HepG2 (cell line): ENCODE measurements around the gene ACAP3. TPM values are rescaled to one million over a fixed set of nuclear protein-coding genes. Genes with fewer than 3 reads are reported as not detected.

Source experiments
- DNMT1 ChIP-seq: sonication (generic); formaldehyde crosslinking; IDR thresholded peaks from 2 replicates; pipeline ENCODE4 v1.5.1; 2020; ENCODE audit warnings: mild to moderate bottlenecking, missing genetic modification reagents
- HINFP ChIP-seq: sonication (generic); formaldehyde crosslinking; IDR thresholded peaks from 2 replicates; pipeline ENCODE4 v1.4.0; 2020; ENCODE audit warnings: low read depth, mild to moderate bottlenecking, missing genetic modification reagents
- IRX3 ChIP-seq: sonication (generic); formaldehyde crosslinking; IDR thresholded peaks from 2 replicates; pipeline ENCODE4 v1.8.1; 2023; ENCODE audit warnings: mild to moderate bottlenecking, low read depth, missing genetic modification reagents, borderline replicate concordance
- JUN ChIP-seq: sonication (generic); formaldehyde crosslinking; IDR thresholded peaks from 2 replicates; pipeline ENCODE4 v1.4.0; 2020; ENCODE audit warnings: mild to moderate bottlenecking, missing genetic modification reagents
- KDM5B ChIP-seq: sonication (generic); formaldehyde crosslinking; IDR thresholded peaks from 2 replicates; pipeline ENCODE4 v1.4.0; 2020; ENCODE audit warnings: missing genetic modification reagents, mild to moderate bottlenecking, borderline replicate concordance
- NFRKB ChIP-seq: fragments of 450-650 bp; IDR thresholded peaks from 2 replicates; pipeline ENCODE4 v1.6.1; 2017
- PBX2 ChIP-seq: IDR thresholded peaks from 2 replicates; pipeline ENCODE4 v1.6.1; 2016; ENCODE audit warnings: control low read depth
- SIN3B ChIP-seq: fragments of 150-350 bp; IDR thresholded peaks from 2 replicates; pipeline ENCODE4 v1.6.1; 2014; ENCODE audit warnings: low read length
- STAT5B ChIP-seq: sonication (generic); formaldehyde crosslinking; IDR thresholded peaks from 2 replicates; pipeline ENCODE4 v1.4.0; 2020; ENCODE audit warnings: missing genetic modification reagents
- UBTF ChIP-seq: sonication (generic); formaldehyde crosslinking; IDR thresholded peaks from 2 replicates; pipeline ENCODE4 v1.4.0; 2020; ENCODE audit warnings: mild to moderate bottlenecking, missing genetic modification reagents
- ZBTB10 ChIP-seq: sonication (generic); formaldehyde crosslinking; IDR thresholded peaks from 2 replicates; pipeline ENCODE4 v1.4.0; 2020; ENCODE audit warnings: missing genetic modification reagents, borderline replicate concordance
- ZNF549 ChIP-seq: sonication (generic); formaldehyde crosslinking; IDR thresholded peaks from 2 replicates; pipeline ENCODE4 v1.5.0; 2020; ENCODE audit warnings: missing genetic modification reagents
- ZNF737 ChIP-seq: sonication (generic); formaldehyde crosslinking; IDR thresholded peaks from 2 replicates; pipeline ENCODE4 v1.5.0; 2020; ENCODE audit warnings: missing genetic modification reagents, mild to moderate bottlenecking, borderline replicate concordance
- ZNF782 ChIP-seq: sonication (generic); formaldehyde crosslinking; IDR thresholded peaks from 2 replicates; pipeline ENCODE4 v1.4.0; 2020; ENCODE audit warnings: missing genetic modification reagents, mild to moderate bottlenecking, borderline replicate concordance
- ZNF839 ChIP-seq: sonication (generic); formaldehyde crosslinking; IDR thresholded peaks from 2 replicates; pipeline ENCODE4 v1.4.0; 2020; ENCODE audit warnings: missing genetic modification reagents, mild to moderate bottlenecking, borderline replicate concordance
- ZNF891 ChIP-seq: sonication (generic); formaldehyde crosslinking; IDR thresholded peaks from 2 replicates; pipeline ENCODE4 v1.5.0; 2020; ENCODE audit warnings: mild to moderate bottlenecking, missing genetic modification reagents
- polyA plus RNA-seq, 8 experiments: library from polyadenylated mRNA; depleted of rRNA in 3 of 8; stranded (reverse) in 7 of 8; unstranded in 1 of 8; fragments of >200 nt; fragmentation: Illumina TruSeq in 4 of 8; extraction: Trizol in 4 of 8; gene quantifications; 2 replicates each; pipeline versions ENCODE4 v1.2.1 to v1.2.3, GENCODE V29; 2011 to 2016; ENCODE audit warnings: low read depth in 4 of 8, missing spikeins in 1 of 8, mixed read lengths in 1 of 8; ENCODE audit not compliant: insufficient read depth in 1 of 8
- total RNA-seq, 5 experiments: library from RNA; depleted of rRNA; stranded (reverse); fragments of >200 nt; fragmentation: Illumina TruSeq; extraction: Trizol; gene quantifications; 2 replicates each; pipeline ENCODE4 v1.2.3, GENCODE V29; 2016; ENCODE audit warnings: low read depth in 1 of 5
- TF ChIP-seq, protein P1 (sequence below): sonication (generic); formaldehyde crosslinking; IDR thresholded peaks from 2 replicates; pipeline ENCODE4 v1.4.0; 2020; ENCODE audit warnings: mild to moderate bottlenecking, low read depth, missing genetic modification reagents
- TF ChIP-seq, protein P2 (sequence below): sonication (generic); formaldehyde crosslinking; IDR thresholded peaks from 2 replicates; pipeline ENCODE4 v1.9.0; 2021; ENCODE audit warnings: missing genetic modification reagents, mild to moderate bottlenecking, borderline replicate concordance

ACAP3 gene
- total and polyA plus RNA-seq, 2 of the 13 experiments (the other 11 are each of a cell fraction or from before 2014, with no cell fraction given), result 29.4 to 50.8 TPM

DNA sequence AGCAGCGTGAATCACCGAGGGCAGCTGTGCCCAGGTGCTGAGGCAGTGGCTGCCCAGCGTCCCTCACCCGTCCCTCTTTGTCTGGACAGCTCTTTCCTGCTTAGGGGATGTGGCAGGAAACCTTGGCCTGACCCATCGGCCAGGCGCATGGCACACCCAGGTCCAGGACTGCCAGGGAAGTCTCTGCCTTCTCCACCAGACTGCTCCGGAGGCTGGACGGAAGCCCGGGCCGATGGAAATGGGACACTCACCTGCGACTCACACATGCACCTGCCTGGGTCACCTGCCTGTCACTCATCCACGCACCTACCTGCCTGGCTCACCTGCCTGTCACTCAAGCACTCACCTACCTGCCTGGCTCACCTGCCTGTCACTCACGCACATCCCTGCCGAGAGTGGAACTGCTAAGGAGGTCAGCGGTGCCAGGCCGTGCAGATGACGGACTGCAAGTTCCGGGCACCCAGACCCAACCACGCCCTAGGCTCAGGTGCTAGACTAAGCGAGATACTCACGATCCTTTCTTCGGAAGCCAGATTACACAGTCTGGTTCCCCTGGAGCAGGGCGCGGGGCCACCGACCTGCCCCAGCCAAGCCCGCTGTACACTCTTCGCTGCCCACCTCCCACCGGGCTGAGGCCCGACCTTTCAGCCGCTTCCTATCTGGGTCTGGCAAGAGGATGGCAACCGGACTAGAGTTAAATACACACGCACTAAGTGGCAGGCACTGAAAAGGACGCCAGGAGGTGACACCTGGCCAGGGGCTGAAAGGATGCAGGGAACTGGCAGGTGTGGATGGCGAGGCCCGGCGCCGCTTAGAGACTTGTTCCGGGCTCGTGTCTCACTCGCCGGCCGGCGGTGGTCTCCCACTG is 35.2 kb downstream of the ACAP3 start (continued):
- TF ChIP-seq UBTF (CRISPR knock-in tag) (peak; percentile 8; the same call in 1 of the 2 replicates), KDM5B (CRISPR knock-in tag) (peak; percentile 16; the same call in 1 of the 2 replicates), JUN (no peak), STAT5B (no peak), ZNF549 (no peak), NFRKB (no peak), DNMT1 (CRISPR knock-in tag) (peak; percentile 56; the same call in 1 of the 2 replicates), ZNF782 (CRISPR knock-in tag) (0 out of 2 replicates have a peak, but pooled peaks have one; percentile 64), ZNF839 (CRISPR knock-in tag) (0 out of 2 replicates have a peak, but pooled peaks have one; percentile 24), ZNF891 (0 out of 2 replicates have a peak, but pooled peaks have one; percentile 27), ZNF737 (CRISPR knock-in tag) (0 out of 2 replicates have a peak, but pooled peaks have one; percentile 25), PBX2 (peak; percentile 57; the same call in 1 of the 2 replicates), IRX3 (CRISPR knock-in tag) (no peak), ZBTB10 (CRISPR knock-in tag) (no peak), SIN3B (no peak), HINFP (no peak)
- TF ChIP-seq, protein P1, sequence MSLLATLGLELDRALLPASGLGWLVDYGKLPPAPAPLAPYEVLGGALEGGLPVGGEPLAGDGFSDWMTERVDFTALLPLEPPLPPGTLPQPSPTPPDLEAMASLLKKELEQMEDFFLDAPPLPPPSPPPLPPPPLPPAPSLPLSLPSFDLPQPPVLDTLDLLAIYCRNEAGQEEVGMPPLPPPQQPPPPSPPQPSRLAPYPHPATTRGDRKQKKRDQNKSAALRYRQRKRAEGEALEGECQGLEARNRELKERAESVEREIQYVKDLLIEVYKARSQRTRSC (CRISPR knock-in tag), result no peak
- TF ChIP-seq, protein P2, sequence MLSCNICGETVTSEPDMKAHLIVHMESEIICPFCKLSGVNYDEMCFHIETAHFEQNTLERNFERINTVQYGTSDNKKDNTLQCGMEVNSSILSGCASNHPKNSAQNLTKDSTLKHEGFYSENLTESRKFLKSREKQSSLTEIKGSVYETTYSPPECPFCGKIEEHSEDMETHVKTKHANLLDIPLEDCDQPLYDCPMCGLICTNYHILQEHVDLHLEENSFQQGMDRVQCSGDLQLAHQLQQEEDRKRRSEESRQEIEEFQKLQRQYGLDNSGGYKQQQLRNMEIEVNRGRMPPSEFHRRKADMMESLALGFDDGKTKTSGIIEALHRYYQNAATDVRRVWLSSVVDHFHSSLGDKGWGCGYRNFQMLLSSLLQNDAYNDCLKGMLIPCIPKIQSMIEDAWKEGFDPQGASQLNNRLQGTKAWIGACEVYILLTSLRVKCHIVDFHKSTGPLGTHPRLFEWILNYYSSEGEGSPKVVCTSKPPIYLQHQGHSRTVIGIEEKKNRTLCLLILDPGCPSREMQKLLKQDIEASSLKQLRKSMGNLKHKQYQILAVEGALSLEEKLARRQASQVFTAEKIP (CRISPR knock-in tag), result no peak
